Measurements from ENCODE around the gene SPTB. TPM values are rescaled to one million over a fixed set of nuclear protein-coding genes. Genes with fewer than 3 reads are reported as not detected.

Gene SPTB
- total RNA-seq, 1 experiment from 2014 or later: 2.3 TPM

DNA sequence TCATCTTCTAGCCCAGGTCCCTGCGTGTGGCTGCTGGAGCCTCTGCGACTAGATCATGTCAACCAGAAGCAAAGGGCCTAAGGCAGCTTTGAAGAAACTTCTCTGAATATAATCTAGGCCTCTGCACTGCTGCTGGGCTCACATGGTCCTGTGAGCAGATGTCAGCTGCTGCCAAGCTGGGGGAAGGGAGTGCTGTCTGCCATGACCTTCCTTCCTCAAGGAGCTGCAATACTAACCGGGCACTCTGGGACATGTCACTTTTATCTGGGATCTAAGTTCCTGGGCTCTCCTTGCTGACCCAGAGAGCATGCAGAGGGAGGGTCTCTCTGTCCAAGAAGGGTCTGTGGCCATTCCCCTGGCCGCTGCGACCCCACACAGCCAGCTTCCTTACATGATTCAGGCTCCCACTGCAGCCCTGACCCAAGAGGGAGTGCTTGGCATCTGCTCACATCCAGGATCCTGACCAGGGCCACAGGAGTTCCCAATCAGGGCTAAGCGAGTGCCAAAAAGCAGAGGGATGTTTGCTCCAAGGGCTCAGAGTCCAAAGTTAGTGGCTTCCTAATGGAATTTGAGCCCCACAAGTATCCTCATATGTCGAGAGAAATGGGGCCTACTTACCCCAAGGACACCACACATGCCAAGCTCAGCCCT, 101.5 kb downstream of the SPTB start:
- Histone ChIP-seq H4K91ac (ENCODE audit: insufficient read length, low read depth, low read length) (no peak overlapping the region), H4K20me1 (ENCODE audit: control insufficient read depth, insufficient read depth, insufficient read length) (no peaks in the 10 kb centered on the region), H3K4me1 (ENCODE audit: insufficient read depth, low read length) (no peaks in the 10 kb centered on the region), H3K23me2 (ENCODE audit: insufficient read length, low read depth, low read length, poor library complexity, severe bottlenecking) (no peaks in the 10 kb centered on the region), H2BK15ac (ENCODE audit: low read depth, low read length) (no peak overlapping the region), H3K18ac (ENCODE audit: insufficient read length, low read depth, low read length) (no peak overlapping the region), H3K27me3 (ENCODE audit: insufficient read depth, low read length) (no peaks in the 10 kb centered on the region), H2BK12ac (ENCODE audit: insufficient read length, low read depth, low read length) (no peak overlapping the region), H2AK5ac (ENCODE audit: insufficient read length, low read length) (no peak overlapping the region), H3K56ac (ENCODE audit: insufficient read length, low read depth, low read length) (no peak overlapping the region), H3T11ph (ENCODE audit: low read length) (no peak overlapping the region), H3K4ac (ENCODE audit: low read depth, low read length) (no peak overlapping the region), H3K9me3 (ENCODE audit: control insufficient read depth, low read depth, low read length) (no peaks in the 10 kb centered on the region), H3K9ac (ENCODE audit: extremely low read depth, insufficient read length, low read length) (no peak overlapping the region), H3K79me2 (ENCODE audit: insufficient read depth, low read length) (no peaks in the 10 kb centered on the region), H2BK20ac (ENCODE audit: low read depth, low read length, poor library complexity, severe bottlenecking) (no peak overlapping the region), H4K5ac (ENCODE audit: insufficient read length, low read depth, low read length) (no peak overlapping the region), H2BK5ac (ENCODE audit: insufficient read length, low read length) (no peak overlapping the region), H3K23ac (ENCODE audit: insufficient read length, low read depth, low read length) (no peak overlapping the region), H3K14ac (ENCODE audit: insufficient read depth, low read length) (no peak overlapping the region), H3K4me2 (ENCODE audit: insufficient read depth, insufficient read length, low read length) (no peak overlapping the region), H2AFZ (ENCODE audit: low read length) (no peak overlapping the region), H3K27ac (ENCODE audit: insufficient read length, low read depth, low read length) (no peak overlapping the region), H3K79me1 (ENCODE audit: insufficient read depth, low read depth, low read length, poor library complexity, severe bottlenecking) (no peaks in the 10 kb centered on the region), H2BK120ac (ENCODE audit: low read depth, low read length, poor library complexity, severe bottlenecking) (no peak overlapping the region), H4K8ac (replicated peaks; ENCODE audit: insufficient read length, low read depth, low read length) (no peak overlapping the region)
- H3K36me3 Mint-ChIP-seq (ENCODE audit: insufficient read depth in 1 of 3, low read depth in 3 of 3): peaks cover 5 to 24% (median 6%) of the 10 kb centered on the region in 3 experiments; a peak in 6 of 7 replicates
- no CpG with 5 or more reads among the region's 7 CpGs for WGBS (ENCODE audit: extremely low coverage, insufficient read length, low lambda C conversion rate)
- DNase-seq: no peak
- peaks cover 5% of the 10 kb centered on the region; the same call in 1 of the 2 replicates for H3K27me3 Mint-ChIP-seq (ENCODE audit: low read depth)
- H3K9me3 Mint-ChIP-seq: peaks cover 21 to 23% of the 10 kb centered on the region in 2 experiments
- H3K4me1 Mint-ChIP-seq: peaks cover 8% of the 10 kb centered on the region in 2 experiments; a peak in 3 of 4 replicates
- TF ChIP-seq, protein P1, sequence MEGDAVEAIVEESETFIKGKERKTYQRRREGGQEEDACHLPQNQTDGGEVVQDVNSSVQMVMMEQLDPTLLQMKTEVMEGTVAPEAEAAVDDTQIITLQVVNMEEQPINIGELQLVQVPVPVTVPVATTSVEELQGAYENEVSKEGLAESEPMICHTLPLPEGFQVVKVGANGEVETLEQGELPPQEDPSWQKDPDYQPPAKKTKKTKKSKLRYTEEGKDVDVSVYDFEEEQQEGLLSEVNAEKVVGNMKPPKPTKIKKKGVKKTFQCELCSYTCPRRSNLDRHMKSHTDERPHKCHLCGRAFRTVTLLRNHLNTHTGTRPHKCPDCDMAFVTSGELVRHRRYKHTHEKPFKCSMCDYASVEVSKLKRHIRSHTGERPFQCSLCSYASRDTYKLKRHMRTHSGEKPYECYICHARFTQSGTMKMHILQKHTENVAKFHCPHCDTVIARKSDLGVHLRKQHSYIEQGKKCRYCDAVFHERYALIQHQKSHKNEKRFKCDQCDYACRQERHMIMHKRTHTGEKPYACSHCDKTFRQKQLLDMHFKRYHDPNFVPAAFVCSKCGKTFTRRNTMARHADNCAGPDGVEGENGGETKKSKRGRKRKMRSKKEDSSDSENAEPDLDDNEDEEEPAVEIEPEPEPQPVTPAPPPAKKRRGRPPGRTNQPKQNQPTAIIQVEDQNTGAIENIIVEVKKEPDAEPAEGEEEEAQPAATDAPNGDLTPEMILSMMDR (conservative IDR thresholded peaks at IDR 0.05): no peak
- H3K4me3 Mint-ChIP-seq: no peak overlapping the region
- no peak overlapping the region; a peak in 1 of 7 replicates for H3K27ac Mint-ChIP-seq
